Mesendoderm (in vitro differentiated cells): ENCODE measurements around the gene GPR37L1.

ENCODE experiments used
- DNase-seq: peaks from one replicate; pipeline ENCODE4 v3.0.0; 2013
- H2AK5ac ChIP-seq: 2 replicates; pipeline ENCODE4 v1.6.1; 2013; ENCODE audit warnings: low read length, inconsistent platforms
- H2BK120ac ChIP-seq: 2 replicates; pipeline ENCODE4 v1.6.1; 2013; ENCODE audit warnings: low read depth, mild to moderate bottlenecking, low read length, moderate library complexity, mixed read lengths
- H2BK15ac ChIP-seq: replicated peaks from 2 replicates; pipeline ENCODE4 v1.6.1; 2013; ENCODE audit warnings: low read depth, mild to moderate bottlenecking, moderate library complexity
- H2BK5ac ChIP-seq: 2 replicates; pipeline ENCODE4 v1.6.1; 2013; ENCODE audit warnings: low read length, inconsistent platforms
- H3K18ac ChIP-seq: 2 replicates; pipeline ENCODE4 v1.6.1; 2013; ENCODE audit warnings: mild to moderate bottlenecking, low read length, mixed read lengths
- H3K23ac ChIP-seq: one replicate; pipeline ENCODE4 v1.6.1; 2013; ENCODE audit warnings: low read length
- H3K27ac ChIP-seq: 2 replicates; pipeline ENCODE4 v1.5.1; 2013; ENCODE audit warnings: low read depth, mild to moderate bottlenecking, inconsistent platforms, low read length, moderate library complexity
- H3K27me3 ChIP-seq: 2 replicates; pipeline ENCODE4 v1.6.1; 2013; ENCODE audit warnings: low read length, control low read depth, mild to moderate bottlenecking, inconsistent platforms; ENCODE audit not compliant: insufficient read depth, poor library complexity
- H3K36me3 ChIP-seq: 2 replicates; pipeline ENCODE4 v1.6.1; 2013; ENCODE audit warnings: low read length, inconsistent platforms; ENCODE audit not compliant: control insufficient read depth, insufficient read depth
- H3K4ac ChIP-seq: one replicate; pipeline ENCODE4 v1.6.1; 2013; ENCODE audit warnings: low read depth, mild to moderate bottlenecking, low read length, moderate library complexity
- H3K4me1 ChIP-seq: 2 replicates; pipeline ENCODE4 v1.6.1; 2013; ENCODE audit warnings: low read depth, low read length, inconsistent platforms; ENCODE audit not compliant: control insufficient read depth
- H3K4me2 ChIP-seq: 2 replicates; pipeline ENCODE4 v1.6.1; 2013; ENCODE audit warnings: low read length
- H3K4me3 ChIP-seq: 2 replicates; pipeline ENCODE4 v1.5.1; 2013; ENCODE audit warnings: mild to moderate bottlenecking, low read length
- H3K56ac ChIP-seq: one replicate; pipeline ENCODE4 v1.6.1; 2013; ENCODE audit warnings: low read length
- H3K79me1 ChIP-seq: 2 replicates; pipeline ENCODE4 v1.6.1; 2013; ENCODE audit warnings: low read length, inconsistent platforms
- H3K79me2 ChIP-seq: 2 replicates; pipeline ENCODE4 v1.6.1; 2013; ENCODE audit warnings: mild to moderate bottlenecking, low read length; ENCODE audit not compliant: control insufficient read depth, insufficient read depth
- H3K9ac ChIP-seq: 2 replicates; pipeline ENCODE4 v1.6.1; 2013; ENCODE audit warnings: low read length, inconsistent platforms
- H4K5ac ChIP-seq: one replicate; pipeline ENCODE4 v1.6.1; 2013; ENCODE audit warnings: low read length
- H4K8ac ChIP-seq: one replicate; pipeline ENCODE4 v1.6.1; 2013; ENCODE audit warnings: low read depth, mild to moderate bottlenecking, control low read depth, low read length, moderate library complexity
- WGBS: extraction: QIAGEN DNeasy Blood & Tissue Kit; methylation state at CpG from one replicate; pipeline ENCODE4 v1.1.7; 2013; ENCODE audit warnings: low lambda C conversion rate, missing lambda C conversion rate; ENCODE audit not compliant: insufficient coverage; ENCODE audit errors: extremely low coverage; 5-methylcytosine and 5-hydroxymethylcytosine counted together

GPR37L1 gene

GRCh38 chr1:202129453-202130296 lies 7.0 kb downstream of the GPR37L1 start:
- Histone ChIP-seq H3K36me3 (peaks cover 6% of the 10 kb centered on the region), H3K79me2 (no peaks in the 10 kb centered on the region), H2BK120ac (no peak overlapping the region), H3K4me3 (no peak overlapping the region), H4K5ac (no peak overlapping the region), H3K4me2 (no peak overlapping the region), H2AK5ac (no peak overlapping the region), H3K9ac (no peak overlapping the region), H3K4me1 (no peaks in the 10 kb centered on the region), H3K56ac (no peak overlapping the region), H3K23ac (no peak overlapping the region), H3K4ac (no peak overlapping the region), H3K27ac (no peak overlapping the region), H4K8ac (no peak overlapping the region), H3K18ac (no peak overlapping the region), H3K27me3 (no peaks in the 10 kb centered on the region), H2BK5ac (no peak overlapping the region), H2BK15ac (no peak overlapping the region), H3K79me1 (no peaks in the 10 kb centered on the region)
- no peak for DNase-seq
- no CpG with 5 or more reads among the region's 8 CpGs for WGBS

- Histone ChIP-seq H3K4me3 (no peak overlapping the region), H3K36me3 (peaks cover 8% of the 10 kb centered on the region), H3K9ac (no peak overlapping the region), H4K8ac (no peak overlapping the region), H3K18ac (no peak overlapping the region), H3K27ac (no peak overlapping the region), H3K4ac (no peak overlapping the region), H2BK15ac (no peak overlapping the region), H3K79me1 (no peaks in the 10 kb centered on the region), H3K4me2 (no peak overlapping the region), H2BK5ac (no peak overlapping the region), H3K27me3 (no peaks in the 10 kb centered on the region), H3K79me2 (no peaks in the 10 kb centered on the region), H3K56ac (no peak overlapping the region), H3K23ac (no peak overlapping the region), H2AK5ac (no peak overlapping the region), H2BK120ac (no peak overlapping the region), H3K4me1 (peaks cover 2% of the 10 kb centered on the region), H4K5ac (no peak overlapping the region)
- WGBS: no CpG with 5 or more reads among the region's 11 CpGs
- DNase-seq: no peak
Measured at GRCh38 chr1:202130297-202130721, 7.6 kb downstream of the GPR37L1 start.

GRCh38 chr1:202130816-202131522 lies 8.3 kb downstream of the GPR37L1 start:
- peaks cover 10% of the 10 kb centered on the region for H3K36me3 ChIP-seq
- H2BK15ac ChIP-seq: no peak overlapping the region
- H3K9ac ChIP-seq: no peak overlapping the region
- WGBS: no CpG with 5 or more reads among the region's 9 CpGs
- peaks cover 2% of the 10 kb centered on the region for H3K4me1 ChIP-seq
- no peak overlapping the region for H2BK5ac ChIP-seq
- no peaks in the 10 kb centered on the region for H3K79me2 ChIP-seq
- H3K23ac ChIP-seq: no peak overlapping the region
- no peak overlapping the region for H2BK120ac ChIP-seq
- H3K79me1 ChIP-seq: no peaks in the 10 kb centered on the region
- no peak overlapping the region for H3K4me2 ChIP-seq
- H3K4me3 ChIP-seq: no peak overlapping the region
- H3K27ac ChIP-seq: no peak overlapping the region
- H4K8ac ChIP-seq: no peak overlapping the region
- H3K18ac ChIP-seq: no peak overlapping the region
- no peak for DNase-seq
- H2AK5ac ChIP-seq: no peak overlapping the region
- H4K5ac ChIP-seq: no peak overlapping the region
- no peak overlapping the region for H3K4ac ChIP-seq
- H3K56ac ChIP-seq: no peak overlapping the region
- H3K27me3 ChIP-seq: no peaks in the 10 kb centered on the region

- H2BK5ac ChIP-seq: no peak overlapping the region
- H3K4me2 ChIP-seq: no peak overlapping the region
- peak; percentile 53 for DNase-seq
- H2BK120ac ChIP-seq: no peak overlapping the region
- no peak overlapping the region for H3K9ac ChIP-seq
- WGBS: no CpG with 5 or more reads among the region's 12 CpGs
- peaks cover 10% of the 10 kb centered on the region for H3K36me3 ChIP-seq
- no peak overlapping the region for H2AK5ac ChIP-seq
- no peak overlapping the region for H4K5ac ChIP-seq
- no peaks in the 10 kb centered on the region for H3K27me3 ChIP-seq
- H3K56ac ChIP-seq: no peak overlapping the region
- H3K4me1 ChIP-seq: peaks cover 2% of the 10 kb centered on the region
- H3K18ac ChIP-seq: no peak overlapping the region
- H3K23ac ChIP-seq: no peak overlapping the region
- H3K4me3 ChIP-seq: no peak overlapping the region
- H3K79me1 ChIP-seq: no peaks in the 10 kb centered on the region
- H2BK15ac ChIP-seq: no peak overlapping the region
- H3K79me2 ChIP-seq: no peaks in the 10 kb centered on the region
- H4K8ac ChIP-seq: no peak overlapping the region
- no peak overlapping the region for H3K27ac ChIP-seq
- no peak overlapping the region for H3K4ac ChIP-seq
Measured at GRCh38 chr1:202131956-202132821, 9.5 kb downstream of the GPR37L1 start.

GRCh38 chr1:202133001-202133400 lies 10.3 kb downstream of the GPR37L1 start:
- Histone ChIP-seq H4K5ac (no peak overlapping the region), H3K23ac (no peak overlapping the region), H2BK120ac (no peak overlapping the region), H3K4me2 (no peak overlapping the region), H3K27me3 (no peaks in the 10 kb centered on the region), H3K79me1 (peaks cover 4% of the 10 kb centered on the region), H2BK5ac (no peak overlapping the region), H3K79me2 (peaks cover 1% of the 10 kb centered on the region), H3K4me1 (peaks cover 2% of the 10 kb centered on the region), H3K18ac (no peak overlapping the region), H3K36me3 (peaks cover 10% of the 10 kb centered on the region), H3K4ac (no peak overlapping the region), H3K56ac (no peak overlapping the region), H3K27ac (no peak overlapping the region), H3K4me3 (no peak overlapping the region), H3K9ac (no peak overlapping the region), H2BK15ac (no peak overlapping the region), H4K8ac (no peak overlapping the region), H2AK5ac (no peak overlapping the region)
- no peak for DNase-seq
- no CpG with 5 or more reads among the region's 14 CpGs for WGBS
